Stimulated activated CD4-positive, alpha-beta T cell treated with anti-CD3 and anti-CD28 coated beads, Interleukin-15, amount 100 ng/mL, for 24 hours (primary cell): Measurements from ENCODE around the gene RNF175.

ENCODE experiments used
- DNase-seq: peaks from one replicate; pipeline ENCODE4 v3.0.0-alpha.2; 2020

RNF175 gene

GRCh38 chr4:153759407-153760316 is at the start of gene RNF175:
RNF175 (minus strand) TSS chr4:153760024; CDS start chr4:153759862, 162 bp downstream.
- DNase-seq: peak; percentile 47

GRCh38 chr4:153809307-153809706 is 49.5 kb upstream of the RNF175 start:
- DNase-seq: peak; percentile 58

GRCh38 chr4:153808175-153808574 is 48.4 kb upstream of the RNF175 start:
- no peak for DNase-seq

- no peak for DNase-seq
Measured at GRCh38 chr4:153806073-153806472, 46.2 kb upstream of the RNF175 start.

GRCh38 chr4:153804722-153805121 is 44.9 kb upstream of the RNF175 start:
- DNase-seq: no peak

GRCh38 chr4:153799694-153800074 is 39.9 kb upstream of the RNF175 start:
- no peak for DNase-seq

- no peak for DNase-seq
Measured at GRCh38 chr4:153798901-153799693, 39.3 kb upstream of the RNF175 start.

GRCh38 chr4:153798420-153798819 is 38.6 kb upstream of the RNF175 start:
- no peak for DNase-seq

GRCh38 chr4:153794006-153794405 is 34.2 kb upstream of the RNF175 start:
- no peak for DNase-seq

GRCh38 chr4:153792618-153793247 is 32.9 kb upstream of the RNF175 start:
- DNase-seq: no peak

GRCh38 chr4:153791746-153792617 is 32.2 kb upstream of the RNF175 start:
- DNase-seq: peak; percentile 69

GRCh38 chr4:153790962-153791551 is 31.2 kb upstream of the RNF175 start:
- peak; percentile 67 for DNase-seq

GRCh38 chr4:153790500-153790865 is 30.7 kb upstream of the RNF175 start:
- no peak for DNase-seq

GRCh38 chr4:153789741-153790499 is 30.1 kb upstream of the RNF175 start:
- DNase-seq: no peak

GRCh38 chr4:153788413-153789276 is 28.8 kb upstream of the RNF175 start, which contains the start of gene SFRP2:
SFRP2 (minus strand) TSS chr4:153789083; CDS start chr4:153788835, 248 bp downstream.
- peak; percentile 34 for DNase-seq

GRCh38 chr4:153788051-153788412 is 28.2 kb upstream of the RNF175 start:
- no peak for DNase-seq

GRCh38 chr4:153787575-153787974 is 27.8 kb upstream of the RNF175 start:
- no peak for DNase-seq

- no peak for DNase-seq
Measured at GRCh38 chr4:153787061-153787560, 27.3 kb upstream of the RNF175 start.

- DNase-seq: no peak
Measured at GRCh38 chr4:153785910-153786721, 26.3 kb upstream of the RNF175 start.
